ENCODE data around the gene TMC8. TPM values are rescaled to one million over a fixed set of nuclear protein-coding genes. Genes with fewer than 3 reads are reported as not detected.

TMC8 gene
- polyA plus RNA-seq, 3 donors: 13.3 to 151 (median 15.1) TPM

GRCh38 chr17:78179372-78179771 lies 48.8 kb downstream of the TMC8 start:
- no peak overlapping the region for H2AFZ ChIP-seq (ENCODE audit: insufficient read depth, low read depth, low read length, poor library complexity, severe bottlenecking)

DNA sequence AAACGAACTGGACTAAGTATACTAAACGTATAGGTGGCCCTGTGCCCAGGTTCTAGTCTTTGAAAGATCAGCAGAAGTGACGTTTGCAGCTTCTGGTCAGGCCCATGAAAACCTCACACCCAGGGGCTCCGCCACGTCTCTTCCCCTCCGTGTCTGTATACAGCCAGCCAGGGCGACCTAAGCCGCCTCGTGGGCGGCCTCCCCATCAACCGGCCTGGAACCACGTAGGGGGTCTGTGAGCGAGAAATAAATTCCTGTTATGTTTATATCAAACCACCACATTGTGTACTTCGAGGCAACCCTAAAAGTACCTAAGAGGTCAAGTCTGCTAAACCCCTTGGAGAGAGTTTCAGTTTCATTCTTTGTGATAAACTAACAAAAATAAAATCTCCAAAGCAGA lies 49.5 kb downstream of the TMC8 start:
- H3K9me3 ChIP-seq (replicated peaks in 1 of 2; ENCODE audit: control insufficient read depth in 1 of 2, insufficient read depth in 1 of 2, low read length in 2 of 2): no peaks in the 10 kb centered on the region
- H3K36me3 ChIP-seq (replicated peaks in 1 of 2; ENCODE audit: control insufficient read depth in 1 of 2, insufficient read depth in 2 of 2, low read length in 2 of 2): peaks cover 0 to 4% of the 10 kb centered on the region in 2 donors
- H3K27me3 ChIP-seq (ENCODE audit: control insufficient read depth in 2 of 2, insufficient read depth in 2 of 2, low read length in 2 of 2): no peaks in the 10 kb centered on the region
- H3K27ac ChIP-seq (ENCODE audit: low read depth in 1 of 2, low read length in 2 of 2): peak overlapping the region in 1 of 2 donors; percentile 15
- H2AFZ ChIP-seq (ENCODE audit: insufficient read depth, low read depth, low read length, poor library complexity, severe bottlenecking): no peak overlapping the region
- no peak overlapping the region for H3K4me3 Mint-ChIP-seq
- 89% methylated on average over 3 of the region's 14 CpGs for WGBS (ENCODE audit: insufficient coverage)
- peaks cover 40% of the 10 kb centered on the region for H3K79me2 ChIP-seq (ENCODE audit: insufficient read depth, low read length)
- peaks cover 22 to 52% of the 10 kb centered on the region in 2 donors for H3K36me3 Mint-ChIP-seq
- no peaks in the 10 kb centered on the region for H3K9me3 Mint-ChIP-seq
- peak overlapping the region in 1 of 7 donors; percentile 87 for H3K27ac Mint-ChIP-seq
- H4K20me1 ChIP-seq (ENCODE audit: insufficient read depth, low read length): no peaks in the 10 kb centered on the region
- peaks cover 42% of the 10 kb centered on the region for H3K4me1 Mint-ChIP-seq
- no peak for TF ChIP-seq CTCF (IDR thresholded peaks at IDR 0.05)
- intact Hi-C loops (cut with micrococcal nuclease): no loop called here
- peaks cover 0 to 2% (median 0%) of the 10 kb centered on the region in 3 donors for H3K27me3 Mint-ChIP-seq (ENCODE audit: low read depth in 3 of 3)
- H3K4me1 ChIP-seq (ENCODE audit: control insufficient read depth in 1 of 2, insufficient read depth in 2 of 2, low read length in 2 of 2): peaks cover 26 to 34% of the 10 kb centered on the region in 2 donors
- no peak overlapping the region for H3K4me2 ChIP-seq (replicated peaks; ENCODE audit: extremely low read depth, low read length, poor library complexity, severe bottlenecking)
- no peak for DNase-seq
- H3K4me3 ChIP-seq (replicated peaks in 1 of 3; ENCODE audit: low read depth in 2 of 3, low read length in 3 of 3): no peak overlapping the region
- no peak overlapping the region for H3K9ac ChIP-seq (ENCODE audit: insufficient read depth, low read length, poor library complexity, severe bottlenecking)

More at GRCh38 chr17:78179372-78179771, 48.8 kb downstream of the TMC8 start:
- Mint-ChIP-seq H3K4me1 (peaks cover 46% of the 10 kb centered on the region), H3K9me3 (peaks cover 0 to 2% (median 0%) of the 10 kb centered on the region in 7 donors), H3K27me3 (ENCODE audit: low read depth in 3 of 3) (no peaks in the 10 kb centered on the region), H3K27ac (peak overlapping the region; percentile 57 to 87 (median 84)), H3K36me3 (peaks cover 22 to 48% of the 10 kb centered on the region in 2 donors), H3K4me3 (no peak overlapping the region)
- WGBS (ENCODE audit: insufficient coverage): 97% methylated on average over 10 of the region's 17 CpGs
- no peak overlapping the region for H3K9ac ChIP-seq (ENCODE audit: insufficient read depth, low read length, poor library complexity, severe bottlenecking)
- H3K4me3 ChIP-seq (replicated peaks in 1 of 3; ENCODE audit: low read depth in 2 of 3, low read length in 3 of 3): no peak overlapping the region
- TF ChIP-seq CTCF (IDR thresholded peaks at IDR 0.05): no peak
- no peak overlapping the region for H3K4me2 ChIP-seq (replicated peaks; ENCODE audit: extremely low read depth, low read length, poor library complexity, severe bottlenecking)
- DNase-seq: peak; percentile 52 to 82 (median 61)
- peak overlapping the region in 1 of 2 donors; percentile 15 for H3K27ac ChIP-seq (ENCODE audit: low read depth in 1 of 2, low read length in 2 of 2)
- peaks cover 34% of the 10 kb centered on the region for H3K79me2 ChIP-seq (ENCODE audit: insufficient read depth, low read length)
- intact Hi-C loops (cut with micrococcal nuclease): loop anchor here in 1 of 2 donors (5.0 kb wide), 1 partner anchor 67 kb away; no protein-coding TSS in a partner anchor
- no peaks in the 10 kb centered on the region for H3K9me3 ChIP-seq (replicated peaks in 1 of 2; ENCODE audit: control insufficient read depth in 1 of 2, insufficient read depth in 1 of 2, low read length in 2 of 2)
- peaks cover 0 to 4% of the 10 kb centered on the region in 2 donors for H3K36me3 ChIP-seq (replicated peaks in 1 of 2; ENCODE audit: control insufficient read depth in 1 of 2, insufficient read depth in 2 of 2, low read length in 2 of 2)
- no peaks in the 10 kb centered on the region for H3K27me3 ChIP-seq (ENCODE audit: control insufficient read depth in 2 of 2, insufficient read depth in 2 of 2, low read length in 2 of 2)
- peaks cover 33 to 41% of the 10 kb centered on the region in 2 donors for H3K4me1 ChIP-seq (ENCODE audit: control insufficient read depth in 1 of 2, insufficient read depth in 2 of 2, low read length in 2 of 2)
- no peaks in the 10 kb centered on the region for H4K20me1 ChIP-seq (ENCODE audit: insufficient read depth, low read length)
